Naive thymus-derived CD4-positive, alpha-beta T cell (primary cell): Measurements from ENCODE around the gene MYRFL. TPM values are rescaled to one million over a fixed set of nuclear protein-coding genes. Genes with fewer than 3 reads are reported as not detected.
A peak's percentile ranks its signal among the peaks of the same experiment; 100 is the strongest.

Experiments
- ATAC-seq: fragments of 150-1000 bp; cut with Tn5 transposase; 2 replicates; pipeline ENCODE4 v1.10.0; 2021; ENCODE audit warnings: mild to moderate bottlenecking, moderate library complexity
- CTCF ChIA-PET: fragments of 350-600 bp; sonication (Branson Sonifier 250); formaldehyde crosslinking; loops from one replicate; lab custom pipeline; 2021; ENCODE audit warnings: antibody characterized with exemption; lab: Charles Lee
- POLR2A ChIA-PET: fragments of 350-600 bp; sonication (Branson Sonifier 250); formaldehyde crosslinking; loops from one replicate; lab custom pipeline; 2021; ENCODE audit warnings: antibody characterized with exemption, inconsistent platforms; lab: Charles Lee
- DNase-seq, 9 donors: peaks; one replicate each; pipeline versions ENCODE4 v3.0.0 to v3.0.0-alpha.2; 2020 to 2022; ENCODE audit warnings: mixed read lengths in 1 of 9
- H3K27ac ChIP-seq: one replicate; pipeline ENCODE4 v1.7.0; 2013; ENCODE audit warnings: mild to moderate bottlenecking, low read depth, low read length, moderate library complexity
- H3K27me3 ChIP-seq, 2 donors: one replicate each; pipeline ENCODE4 v1.7.0; 2013; ENCODE audit warnings: low read length in 2 of 2, mild to moderate bottlenecking in 2 of 2, moderate library complexity in 2 of 2; ENCODE audit not compliant: control insufficient read depth in 2 of 2, insufficient read depth in 2 of 2
- H3K36me3 ChIP-seq, 3 experiments: 1 replicate in 2 of 3; 2 replicates in 1 of 3; pipeline ENCODE4 v1.7.0; 2013; ENCODE audit warnings: low read length in 3 of 3, mild to moderate bottlenecking in 3 of 3, moderate library complexity in 1 of 3; ENCODE audit not compliant: insufficient read depth in 3 of 3, control insufficient read depth in 2 of 3
- H3K4me1 ChIP-seq, 2 donors: one replicate each; pipeline ENCODE4 v1.7.0; 2013; ENCODE audit warnings: low read length in 2 of 2, mild to moderate bottlenecking in 2 of 2, moderate library complexity in 1 of 2; ENCODE audit not compliant: control insufficient read depth in 2 of 2, insufficient read depth in 2 of 2
- H3K4me3 ChIP-seq: 2 replicates; pipeline ENCODE4 v1.7.0; 2013; ENCODE audit warnings: mild to moderate bottlenecking, low read length
- H3K9me3 ChIP-seq, 3 experiments: 1 replicate in 2 of 3; 2 replicates in 1 of 3; pipeline ENCODE4 v1.7.0; 2013; ENCODE audit warnings: low read length in 3 of 3; ENCODE audit not compliant: control insufficient read depth in 2 of 3
- H3K27ac Mint-ChIP-seq, 9 donors: one replicate each; pipeline ENCODE4 v1.8.0; 2020 to 2022; ENCODE audit warnings: mixed read lengths in 9 of 9, mild to moderate bottlenecking in 8 of 9, moderate library complexity in 5 of 9, inconsistent platforms in 2 of 9
- H3K27me3 Mint-ChIP-seq, 5 donors: one replicate each; pipeline ENCODE4 v1.8.0; 2021 to 2022; ENCODE audit warnings: mixed read lengths in 5 of 5, mild to moderate bottlenecking in 1 of 5
- H3K36me3 Mint-ChIP-seq, 5 donors: one replicate each; pipeline ENCODE4 v1.8.0; 2020 to 2022; ENCODE audit warnings: mixed read lengths in 5 of 5, mild to moderate bottlenecking in 3 of 5, inconsistent platforms in 1 of 5
- H3K4me1 Mint-ChIP-seq, 7 donors: one replicate each; pipeline ENCODE4 v1.8.0; 2020 to 2022; ENCODE audit warnings: mixed read lengths in 7 of 7, mild to moderate bottlenecking in 3 of 7, inconsistent platforms in 1 of 7
- H3K4me3 Mint-ChIP-seq, 10 donors: one replicate each; pipeline ENCODE4 v1.8.0; 2020 to 2022; ENCODE audit warnings: mild to moderate bottlenecking in 10 of 10, mixed read lengths in 10 of 10, moderate library complexity in 6 of 10, inconsistent platforms in 2 of 10
- H3K9me3 Mint-ChIP-seq, 11 donors: one replicate each; pipeline ENCODE4 v1.8.0; 2020 to 2022; ENCODE audit warnings: mixed read lengths in 11 of 11, mild to moderate bottlenecking in 4 of 11, inconsistent platforms in 1 of 11, moderate library complexity in 1 of 11
- intact Hi-C, 2 donors: fragments of 100-400 bp; cut with micrococcal nuclease; formaldehyde crosslinking; loops; one replicate each; pipeline ENCODE4 v1.15.1; 2023
- polyA plus RNA-seq, 2 donors: library from polyadenylated mRNA; unstranded; fragments of 300-500 nt; fragmentation: Illumina TruSeq; gene quantifications; one replicate each; pipeline ENCODE4 v1.2.3, GENCODE V29; 2021
- total RNA-seq, 6 experiments: library from RNA in 5 of 6; stranded (reverse) in 5 of 6; gene quantifications; 1 replicate in 5 of 6; 2 replicates in 1 of 6; pipeline ENCODE4 v1.2.3 and lab custom pipeline; 2021 to 2026

Gene MYRFL
- total and polyA plus RNA-seq, 7 experiments from 2014 or later = 0.24 TPM; not detected in 6

DNA sequence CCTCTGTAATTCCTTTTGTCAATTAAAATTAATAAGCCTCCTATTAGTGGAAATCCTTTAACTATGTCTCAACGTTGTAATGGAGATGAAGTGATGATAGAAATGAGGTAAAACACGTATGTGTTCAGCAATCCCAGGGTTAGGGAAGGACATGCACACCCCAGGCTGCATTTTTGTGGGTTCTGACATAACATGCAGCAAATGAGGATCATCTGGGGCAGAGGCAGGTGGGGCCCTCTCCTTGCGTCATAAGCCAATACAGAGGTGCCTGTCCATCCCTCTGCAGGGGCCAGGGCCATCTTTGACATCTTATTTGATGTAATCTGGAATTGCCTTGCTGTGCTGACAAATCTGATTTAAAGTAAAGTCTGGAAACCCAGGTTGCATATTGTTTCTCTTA, 73.2 kb downstream of the MYRFL start:
- ATAC-seq (no peak), DNase-seq (no peak)
- intact Hi-C loops = no loop called here
- Mint-ChIP-seq H3K9me3 (no peaks in the 10 kb centered on the region), H3K36me3 (no peaks in the 10 kb centered on the region), H3K27me3 (peaks cover 0 to 6% (median 2%) of the 10 kb centered on the region in 5 donors), H3K4me3 (no peak overlapping the region), H3K27ac (no peak overlapping the region), H3K4me1 (peaks cover 0 to 2% (median 0%) of the 10 kb centered on the region in 7 donors)
- ChIA-PET CTCF (interaction anchor here (1.0 kb wide), 1 partner anchor 679 kb away, joined by 3 read pairs; no protein-coding TSS in a partner anchor), POLR2A (no interaction called here)
- no peak overlapping the region for H3K4me3 ChIP-seq
- H3K36me3 ChIP-seq = no peaks in the 10 kb centered on the region
- no peaks in the 10 kb centered on the region for H3K27me3 ChIP-seq
- H3K9me3 ChIP-seq = no peaks in the 10 kb centered on the region
- H3K4me1 ChIP-seq = no peaks in the 10 kb centered on the region
- H3K27ac ChIP-seq = no peak overlapping the region

DNA sequence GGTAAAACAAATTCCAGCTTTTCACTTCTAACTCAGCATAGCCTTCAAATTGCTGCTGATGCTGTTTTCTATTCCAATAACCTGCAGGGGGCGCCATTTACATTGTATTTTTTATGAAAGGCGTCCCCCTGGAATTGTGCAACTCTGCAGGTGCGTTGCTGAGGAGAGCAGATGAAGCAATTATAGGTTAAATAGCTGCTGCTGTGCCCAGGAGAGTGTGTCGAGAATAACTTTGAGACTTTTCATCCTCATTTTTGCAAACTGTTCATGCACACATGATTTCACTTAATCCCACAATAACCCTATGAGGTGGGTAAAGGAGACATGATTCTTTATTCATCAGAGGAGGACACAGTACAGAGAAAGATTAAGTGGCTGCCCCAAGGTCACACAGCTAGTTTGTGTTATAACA, 75.7 kb downstream of the MYRFL start:
- Mint-ChIP-seq H3K9me3 (no peaks in the 10 kb centered on the region), H3K36me3 (no peaks in the 10 kb centered on the region), H3K27me3 (peaks cover 0 to 4% (median 2%) of the 10 kb centered on the region in 5 donors), H3K4me3 (no peak overlapping the region), H3K4me1 (peaks cover 0 to 2% (median 0%) of the 10 kb centered on the region in 7 donors), H3K27ac (no peak overlapping the region)
- DNase-seq = peak; percentile 23 to 67 (median 50)
- no peaks in the 10 kb centered on the region for H3K36me3 ChIP-seq
- CTCF ChIA-PET = interaction anchor here (0.7 to 4.1 kb wide), 7 partner anchors 8 to 825 kb away, joined by 3 to 33 read pairs (median 4); no protein-coding TSS in a partner anchor
- intact Hi-C loops = loop anchor here (1.0 kb wide), 5 partner anchors 21 to 830 kb away; no protein-coding TSS in a partner anchor
- peak; percentile 56 for ATAC-seq
- no peak overlapping the region for H3K4me3 ChIP-seq
- POLR2A ChIA-PET = no interaction called here
- no peaks in the 10 kb centered on the region for H3K9me3 ChIP-seq
- H3K27me3 ChIP-seq = no peaks in the 10 kb centered on the region
- no peaks in the 10 kb centered on the region for H3K4me1 ChIP-seq
- no peak overlapping the region for H3K27ac ChIP-seq

GRCh38 chr12:69901221-69901905, 76.3 kb downstream of the MYRFL start:
- Mint-ChIP-seq H3K9me3 (no peaks in the 10 kb centered on the region), H3K4me3 (no peak overlapping the region), H3K36me3 (no peaks in the 10 kb centered on the region), H3K27ac (no peak overlapping the region), H3K4me1 (peaks cover 0 to 7% (median 4%) of the 10 kb centered on the region in 7 donors), H3K27me3 (peaks cover 0 to 4% (median 2%) of the 10 kb centered on the region in 5 donors)
- Histone ChIP-seq H3K4me1 (no peaks in the 10 kb centered on the region), H3K9me3 (no peaks in the 10 kb centered on the region), H3K36me3 (no peaks in the 10 kb centered on the region), H3K27me3 (no peaks in the 10 kb centered on the region), H3K4me3 (no peak overlapping the region), H3K27ac (no peak overlapping the region)
- ATAC-seq (no peak), DNase-seq (no peak)
- ChIA-PET CTCF (interaction anchor here (0.7 to 4.1 kb wide), 6 partner anchors 8 to 824 kb away, joined by 3 to 33 read pairs (median 4); no protein-coding TSS in a partner anchor), POLR2A (no interaction called here)
- intact Hi-C loops = no loop called here

GRCh38 chr12:69903548-69903947, 78.5 kb downstream of the MYRFL start:
- H3K36me3 Mint-ChIP-seq = no peaks in the 10 kb centered on the region
- ChIA-PET POLR2A (no interaction called here), CTCF (interaction anchor here (1.5 to 2.0 kb wide), 3 partner anchors 673 to 678 kb away, joined by 3 to 10 read pairs (median 5); no protein-coding TSS in a partner anchor)
- DNase-seq (no peak), ATAC-seq (no peak)
- H3K27me3 Mint-ChIP-seq = peaks cover 0 to 4% (median 2%) of the 10 kb centered on the region in 5 donors
- H3K4me1 Mint-ChIP-seq = peaks cover 0 to 13% (median 4%) of the 10 kb centered on the region in 7 donors
- Histone ChIP-seq H3K9me3 (no peaks in the 10 kb centered on the region), H3K36me3 (no peaks in the 10 kb centered on the region), H3K27ac (no peak overlapping the region), H3K27me3 (no peaks in the 10 kb centered on the region), H3K4me3 (no peak overlapping the region), H3K4me1 (no peaks in the 10 kb centered on the region)
- no peak overlapping the region for H3K27ac Mint-ChIP-seq
- intact Hi-C loops = no loop called here
- no peaks in the 10 kb centered on the region for H3K9me3 Mint-ChIP-seq
- H3K4me3 Mint-ChIP-seq = no peak overlapping the region

GRCh38 chr12:69904777-69905176, 79.8 kb downstream of the MYRFL start:
- Mint-ChIP-seq H3K9me3 (no peaks in the 10 kb centered on the region), H3K4me1 (peaks cover 0 to 13% (median 4%) of the 10 kb centered on the region in 7 donors), H3K4me3 (no peak overlapping the region), H3K36me3 (no peaks in the 10 kb centered on the region), H3K27me3 (peaks cover 0 to 3% (median 0%) of the 10 kb centered on the region in 5 donors), H3K27ac (no peak overlapping the region)
- Histone ChIP-seq H3K4me3 (no peak overlapping the region), H3K27ac (no peak overlapping the region), H3K4me1 (no peaks in the 10 kb centered on the region), H3K27me3 (no peaks in the 10 kb centered on the region), H3K36me3 (no peaks in the 10 kb centered on the region), H3K9me3 (no peaks in the 10 kb centered on the region)
- ChIA-PET CTCF (interaction anchor here (1.5 to 2.0 kb wide), 2 partner anchors 672 to 677 kb away, joined by 3 to 10 read pairs; no protein-coding TSS in a partner anchor), POLR2A (no interaction called here)
- intact Hi-C loops = no loop called here
- DNase-seq = no peak
- no peak for ATAC-seq

DNA sequence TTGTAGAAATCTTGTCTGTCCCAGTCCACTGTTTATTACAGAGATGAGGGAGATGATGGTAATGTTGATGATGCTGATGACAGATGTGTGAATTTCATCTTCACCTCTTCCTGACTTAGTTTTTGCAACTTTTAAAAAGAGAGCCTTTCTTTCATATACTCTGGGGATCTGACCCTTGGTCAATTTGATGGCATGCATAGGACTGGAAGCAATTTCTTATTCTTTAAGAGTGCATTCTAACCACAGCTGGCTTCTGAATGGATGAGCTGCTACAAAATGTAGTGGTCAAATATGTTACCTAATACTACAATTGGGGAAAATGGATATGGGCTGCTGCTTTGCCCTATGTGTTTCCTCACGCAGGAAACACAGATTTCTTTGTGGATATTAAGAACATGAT, 80.8 kb downstream of the MYRFL start:
- ChIA-PET POLR2A (no interaction called here), CTCF (no interaction called here)
- no peaks in the 10 kb centered on the region for H3K9me3 ChIP-seq
- DNase-seq = no peak
- intact Hi-C loops = no loop called here
- no peaks in the 10 kb centered on the region for H3K4me1 ChIP-seq
- H3K27ac Mint-ChIP-seq = no peak overlapping the region
- no peak overlapping the region for H3K27ac ChIP-seq
- H3K27me3 ChIP-seq = no peaks in the 10 kb centered on the region
- no peaks in the 10 kb centered on the region for H3K36me3 Mint-ChIP-seq
- peak overlapping the region in 1 of 10 donors; percentile 39 for H3K4me3 Mint-ChIP-seq
- H3K27me3 Mint-ChIP-seq = peaks cover 0 to 3% (median 0%) of the 10 kb centered on the region in 5 donors
- peaks cover 0 to 13% (median 2%) of the 10 kb centered on the region in 7 donors for H3K4me1 Mint-ChIP-seq
- H3K4me3 ChIP-seq = no peak overlapping the region
- H3K9me3 Mint-ChIP-seq = no peaks in the 10 kb centered on the region
- ATAC-seq = no peak
- H3K36me3 ChIP-seq = no peaks in the 10 kb centered on the region
